Measurements from ENCODE around the gene PDE6G. TPM values are rescaled to one million over a fixed set of nuclear protein-coding genes. Genes with fewer than 3 reads are reported as not detected.
"Not testable (repeated sequence)": the region's sequence is repeated elsewhere in the genome, so short reads cannot be mapped to it uniquely, and the experiment has no call there.

The PDE6G gene
- total and polyA plus RNA-seq, 2 donors (not counting 1 experiment from before 2014, with no cell fraction given): 0.69 to 1.1 TPM

- peaks cover 23 to 60% of the 10 kb centered on the region in 2 experiments for H3K36me3 ChIP-seq (replicated peaks in 1 of 2; ENCODE audit: control extremely low read depth in 1 of 2, control insufficient read depth in 1 of 2, extremely low read depth in 1 of 2, insufficient read depth in 2 of 2, low read length in 1 of 2)
- ChIA-PET CTCF (interaction anchor here (0.8 kb wide), 1 partner anchor 21 kb away, joined by 3 read pairs; no protein-coding TSS in a partner anchor), POLR2A (no interaction called here)
Observed at GRCh38 chr17:81621494-81622130, 34.7 kb downstream of the PDE6G start.

GRCh38 chr17:81618307-81618706 lies 38.0 kb downstream of the PDE6G start:
- H3K9ac ChIP-seq (ENCODE audit: low read length); ATAC-seq (ENCODE audit: low read depth); H2AFZ ChIP-seq (ENCODE audit: insufficient read depth, low read depth, low read length, poor library complexity, severe bottlenecking); H3K27me3 ChIP-seq (replicated peaks in 1 of 4; ENCODE audit: control extremely low read depth in 1 of 4, control insufficient read depth in 3 of 4, insufficient read depth in 4 of 4, low read length in 3 of 4); H3K4me1 ChIP-seq (ENCODE audit: control insufficient read depth in 2 of 2, insufficient read depth in 2 of 2, low read length in 2 of 2); H3K9me3 Mint-ChIP-seq (ENCODE audit: insufficient read depth); H3K4me3 ChIP-seq (ENCODE audit: control extremely low read depth in 1 of 5, extremely low read depth in 1 of 5, insufficient read depth in 1 of 5, low read depth in 2 of 5, low read length in 4 of 5); H3K4me2 ChIP-seq (replicated peaks; ENCODE audit: low read depth, low read length, poor library complexity, severe bottlenecking); H3K27ac ChIP-seq (ENCODE audit: low read length in 2 of 2); H3K4me3 Mint-ChIP-seq; H3K4me1 Mint-ChIP-seq; H3K27ac Mint-ChIP-seq; CTCF ChIA-PET; H3K9me3 ChIP-seq (ENCODE audit: control extremely low read depth in 1 of 3, control insufficient read depth in 2 of 3, insufficient read depth in 1 of 3, low read length in 2 of 3); intact Hi-C loops (cut with micrococcal nuclease); POLR2A ChIA-PET; H3K27me3 Mint-ChIP-seq; DNase-seq: not testable (repeated sequence)
- Histone ChIP-seq H3K79me2 (ENCODE audit: control insufficient read depth, insufficient read depth, low read length) (peaks cover 66% of the 10 kb centered on the region), H4K20me1 (ENCODE audit: control insufficient read depth, insufficient read depth, low read length, poor library complexity, severe bottlenecking) (peaks cover 38% of the 10 kb centered on the region), H3K36me3 (replicated peaks in 1 of 2; ENCODE audit: control extremely low read depth in 1 of 2, control insufficient read depth in 1 of 2, extremely low read depth in 1 of 2, insufficient read depth in 2 of 2, low read length in 1 of 2) (peaks cover 18 to 54% of the 10 kb centered on the region in 2 experiments)
- 100% methylated on average over 8 of the region's 36 CpGs for WGBS (ENCODE audit: insufficient coverage)

More at GRCh38 chr17:81621494-81622130, 34.7 kb downstream of the PDE6G start:
- H3K9ac ChIP-seq (ENCODE audit: low read length): no peak overlapping the region
- WGBS (ENCODE audit: insufficient coverage): 91% methylated on average over 7 of the region's 11 CpGs
- H3K4me1 Mint-ChIP-seq: peaks cover 2% of the 10 kb centered on the region
- TF ChIP-seq EZH2 (IDR thresholded peaks at IDR 0.05; ENCODE audit: borderline replicate concordance, insufficient read depth, low read depth, low read length, poor library complexity, severe bottlenecking): no peak
- no peak for TF ChIP-seq CTCF (IDR thresholded peaks at IDR 0.05)
- peaks cover 0 to 6% (median 0%) of the 10 kb centered on the region in 3 donors for H3K9me3 ChIP-seq (ENCODE audit: control extremely low read depth in 1 of 3, control insufficient read depth in 2 of 3, insufficient read depth in 1 of 3, low read length in 2 of 3)
- H3K27ac ChIP-seq (ENCODE audit: low read length in 2 of 2): no peak overlapping the region
- peaks cover 6% of the 10 kb centered on the region for H3K9me3 Mint-ChIP-seq (ENCODE audit: insufficient read depth)
- H3K4me3 ChIP-seq (ENCODE audit: control extremely low read depth in 1 of 5, extremely low read depth in 1 of 5, insufficient read depth in 1 of 5, low read depth in 2 of 5, low read length in 4 of 5): no peak overlapping the region
- H3K4me3 Mint-ChIP-seq: no peak overlapping the region
- peaks cover 48% of the 10 kb centered on the region for H3K79me2 ChIP-seq (ENCODE audit: control insufficient read depth, insufficient read depth, low read length)
- peaks cover 24% of the 10 kb centered on the region for H4K20me1 ChIP-seq (ENCODE audit: control insufficient read depth, insufficient read depth, low read length, poor library complexity, severe bottlenecking)
- DNase-seq (no peak), ATAC-seq (ENCODE audit: low read depth) (no peak)
- no peak overlapping the region for H2AFZ ChIP-seq (ENCODE audit: insufficient read depth, low read depth, low read length, poor library complexity, severe bottlenecking)
- no peaks in the 10 kb centered on the region for H3K4me1 ChIP-seq (ENCODE audit: control insufficient read depth in 2 of 2, insufficient read depth in 2 of 2, low read length in 2 of 2)
- H3K27ac Mint-ChIP-seq: no peak overlapping the region
- H3K4me2 ChIP-seq (replicated peaks; ENCODE audit: low read depth, low read length, poor library complexity, severe bottlenecking): no peak overlapping the region
- H3K27me3 ChIP-seq (replicated peaks in 1 of 4; ENCODE audit: control extremely low read depth in 1 of 4, control insufficient read depth in 3 of 4, insufficient read depth in 4 of 4, low read length in 3 of 4): no peaks in the 10 kb centered on the region
- H3K27me3 Mint-ChIP-seq: no peaks in the 10 kb centered on the region
- intact Hi-C loops (cut with micrococcal nuclease): no loop called here
